H1 (cell line): ENCODE measurements around the gene CMSS1. TPM values are rescaled to one million over a fixed set of nuclear protein-coding genes. Genes with fewer than 3 reads are reported as not detected.

Experiments
- CTCF ChIA-PET: fragments of 300-600 bp; sonication (Branson Sonifier 250); formaldehyde crosslinking; loops from one replicate; lab custom pipeline; 2021; ENCODE audit not compliant: partially characterized antibody; lab: Charles Lee
- POLR2A ChIA-PET: fragments of 300-600 bp; sonication (Branson Sonifier 250); formaldehyde crosslinking; loops from one replicate; lab custom pipeline; 2021; ENCODE audit warnings: inconsistent platforms; ENCODE audit not compliant: partially characterized antibody; lab: Charles Lee
- DNase-seq, 2 experiments: peaks; one replicate each; pipeline versions ENCODE4 v3.0.0 to v3.0.0-alpha.2; 2010 to 2022; ENCODE audit warnings: low spot score in 2 of 2, low read depth in 1 of 2, mixed read lengths in 1 of 2
- FAIRE-seq: peaks from 2 replicates; lab custom pipeline; 2011; peaks lifted over from hg19 to GRCh38; lab: Jason Lieb, UNC
- H2AFZ ChIP-seq: 2 replicates; pipeline ENCODE4 v1.8.1; 2012; ENCODE audit warnings: low read length, inconsistent platforms
- H2AK5ac ChIP-seq: 2 replicates; pipeline ENCODE4 v1.6.1; 2013; ENCODE audit warnings: low read depth, low read length
- H2BK120ac ChIP-seq: replicated peaks from 2 replicates; pipeline ENCODE3; 2013; ENCODE audit warnings: low read depth, low read length, inconsistent platforms
- H2BK12ac ChIP-seq: 2 replicates; pipeline ENCODE4 v1.6.1; 2013; ENCODE audit warnings: low read depth, low read length
- H2BK15ac ChIP-seq: 2 replicates; pipeline ENCODE4 v1.6.1; 2013; ENCODE audit warnings: low read length
- H2BK20ac ChIP-seq: 2 replicates; pipeline ENCODE4 v1.6.1; 2013; ENCODE audit warnings: low read length
- H2BK5ac ChIP-seq: 2 replicates; pipeline ENCODE4 v1.6.1; 2013; ENCODE audit warnings: low read depth, low read length
- H3K14ac ChIP-seq: 2 replicates; pipeline ENCODE4 v1.6.1; 2013; ENCODE audit warnings: inconsistent platforms; ENCODE audit not compliant: insufficient read length
- H3K18ac ChIP-seq: 2 replicates; pipeline ENCODE4 v1.6.1; 2013; ENCODE audit warnings: low read length; ENCODE audit errors: extremely low read depth
- H3K23ac ChIP-seq: 2 replicates; pipeline ENCODE4 v1.6.1; 2013; ENCODE audit warnings: inconsistent platforms; ENCODE audit not compliant: insufficient read length
- H3K23me2 ChIP-seq: 2 replicates; pipeline ENCODE4 v1.6.1; 2013; ENCODE audit warnings: low read depth, low read length
- H3K27ac ChIP-seq: 2 replicates; pipeline ENCODE4 v1.6.1; 2011; ENCODE audit warnings: low read depth, low read length, inconsistent platforms
- H3K27me3 ChIP-seq, 4 experiments: replicated peaks in 1 of 4; 1 replicate in 1 of 4; 2 replicates in 3 of 4; pipeline versions ENCODE4 v1.6.1 to v1.8.1; 2011 to 2013; ENCODE audit warnings: low read length in 3 of 4, mild to moderate bottlenecking in 3 of 4, inconsistent platforms in 2 of 4, mixed read lengths in 2 of 4, moderate library complexity in 1 of 4; ENCODE audit not compliant: control insufficient read depth in 3 of 4, insufficient read depth in 3 of 4; ENCODE audit errors: extremely low read depth in 1 of 4
- H3K36me3 ChIP-seq, 4 experiments: 2 replicates each; pipeline versions ENCODE4 v1.6.1 to v1.8.1; 2011 to 2013; ENCODE audit warnings: mild to moderate bottlenecking in 4 of 4, low read length in 3 of 4, moderate library complexity in 2 of 4, control low read depth in 1 of 4, inconsistent platforms in 1 of 4; ENCODE audit not compliant: insufficient read depth in 4 of 4, control insufficient read depth in 2 of 4
- H3K4ac ChIP-seq: replicated peaks from 2 replicates; pipeline ENCODE3; 2013; ENCODE audit warnings: low read length, low read depth, mixed read lengths, inconsistent platforms; ENCODE audit not compliant: insufficient read length
- H3K4me1 ChIP-seq, 4 experiments: replicated peaks in 1 of 4; 1 replicate in 1 of 4; 2 replicates in 3 of 4; pipeline versions ENCODE4 v1.6.1 to v1.8.1; 2011 to 2013; ENCODE audit warnings: low read length in 3 of 4, inconsistent platforms in 2 of 4, mixed read lengths in 1 of 4; ENCODE audit not compliant: insufficient read depth in 4 of 4, control insufficient read depth in 3 of 4
- H3K4me2 ChIP-seq, 2 experiments: 2 replicates each; pipeline versions ENCODE4 v1.6.1 to v1.8.1; 2011 to 2013; ENCODE audit warnings: low read depth in 2 of 2, low read length in 2 of 2, control low read depth in 1 of 2, inconsistent platforms in 1 of 2, mild to moderate bottlenecking in 1 of 2; ENCODE audit not compliant: insufficient read depth in 1 of 2
- H3K4me3 ChIP-seq, 4 experiments: fragments of 200-600, 300-600 bp in 1 of 4; sonication (generic), shearing (Covaris generic), sonication (Bioruptor Twin) in 1 of 4; 2 replicates each; pipeline versions ENCODE4 v1.5.1 to v1.8.1; 2011 to 2016; ENCODE audit warnings: low read length in 4 of 4, low read depth in 3 of 4, control low read depth in 2 of 4, inconsistent platforms in 2 of 4, mild to moderate bottlenecking in 2 of 4, mixed read lengths in 1 of 4, moderate library complexity in 1 of 4; ENCODE audit not compliant: insufficient read depth in 2 of 4; ENCODE audit errors: extremely low read depth in 1 of 4
- H3K56ac ChIP-seq: replicated peaks from 2 replicates; pipeline ENCODE3; 2013; ENCODE audit warnings: low read depth, mild to moderate bottlenecking, mixed read lengths, low read length, inconsistent platforms; ENCODE audit not compliant: insufficient read length
- H3K79me1 ChIP-seq: 2 replicates; pipeline ENCODE4 v1.6.1; 2013; ENCODE audit warnings: low read depth, low read length, control low read depth
- H3K79me2 ChIP-seq, 2 experiments: 2 replicates each; pipeline versions ENCODE4 v1.6.1 to v1.8.1; 2012 to 2013; ENCODE audit warnings: low read length in 2 of 2, mild to moderate bottlenecking in 2 of 2, inconsistent platforms in 1 of 2; ENCODE audit not compliant: insufficient read depth in 2 of 2, control insufficient read depth in 1 of 2
- H3K9ac ChIP-seq, 4 experiments: replicated peaks in 1 of 4; 1 replicate in 1 of 4; 2 replicates in 3 of 4; pipeline versions ENCODE4 v1.6.1 to v1.8.1; 2011 to 2013; ENCODE audit warnings: low read depth in 3 of 4, low read length in 3 of 4, control low read depth in 2 of 4, mild to moderate bottlenecking in 2 of 4, moderate library complexity in 2 of 4, inconsistent platforms in 1 of 4; ENCODE audit errors: extremely low read depth in 1 of 4
- H3K9me3 ChIP-seq, 2 experiments: 2 replicates each; pipeline versions ENCODE4 v1.6.1 to v1.8.1; 2012 to 2013; ENCODE audit warnings: mild to moderate bottlenecking in 2 of 2, moderate library complexity in 2 of 2, control low read depth in 1 of 2, inconsistent platforms in 1 of 2, low read depth in 1 of 2, low read length in 1 of 2, mixed read lengths in 1 of 2; ENCODE audit not compliant: insufficient read depth in 2 of 2
- H4K20me1 ChIP-seq, 2 experiments: replicated peaks in 1 of 2; 2 replicates each; pipeline versions ENCODE3 to v1.8.1; 2011 to 2013; ENCODE audit warnings: inconsistent platforms in 2 of 2, low read length in 2 of 2, mild to moderate bottlenecking in 1 of 2; ENCODE audit not compliant: insufficient read depth in 2 of 2, control insufficient read depth in 1 of 2
- H4K5ac ChIP-seq: 2 replicates; pipeline ENCODE4 v1.6.1; 2013; ENCODE audit warnings: low read length, low read depth, mixed read lengths, inconsistent platforms; ENCODE audit not compliant: insufficient read length
- H4K8ac ChIP-seq: 2 replicates; pipeline ENCODE4 v1.8.0; 2013; ENCODE audit warnings: mild to moderate bottlenecking, moderate library complexity, low read length, inconsistent platforms; ENCODE audit not compliant: insufficient read depth; ENCODE audit errors: extremely low read depth
- H4K91ac ChIP-seq: replicated peaks from 2 replicates; pipeline ENCODE3; 2013; ENCODE audit warnings: low read length, mixed read lengths, inconsistent platforms; ENCODE audit not compliant: insufficient read length
- EP300 ChIP-seq, 2 experiments: IDR thresholded peaks; 1 replicate in 1 of 2; 2 replicates in 1 of 2; pipeline ENCODE4 v1.6.1; 2011 to 2012; ENCODE audit warnings: low read depth in 2 of 2, low read length in 2 of 2, mild to moderate bottlenecking in 2 of 2, borderline replicate concordance in 1 of 2, inconsistent platforms in 1 of 2, moderate library complexity in 1 of 2
- WGBS, 2 experiments: shearing (Covaris generic) in 1 of 2; methylation state at CpG; one replicate each; pipeline versions ENCODE4 v1.1.6 to v1.1.7; 2013 to 2015; ENCODE audit warnings: low lambda C conversion rate in 2 of 2, mixed read lengths in 2 of 2, inconsistent platforms in 1 of 2, low coverage in 1 of 2, missing lambda C conversion rate in 1 of 2; ENCODE audit not compliant: insufficient replicate concordance in 2 of 2, insufficient coverage in 1 of 2, insufficient read length in 1 of 2; ENCODE audit errors: extremely low coverage in 1 of 2, missing lambda C conversion rate in 1 of 2; 5-methylcytosine and 5-hydroxymethylcytosine counted together
- polyA plus RNA-seq, 7 experiments: library from polyadenylated mRNA; depleted of rRNA in 3 of 7; stranded (reverse) in 5 of 7; unstranded in 2 of 7; fragments of >200 nt in 5 of 7; fragments of 200-250 nt in 2 of 7; gene quantifications; 1 replicate in 5 of 7; 2 replicates in 1 of 7; 4 replicates in 1 of 7; pipeline versions ENCODE4 v1.2.1 to v1.2.3, GENCODE V29; 2011 to 2013; ENCODE audit warnings: missing spikeins in 2 of 7, mixed read lengths in 2 of 7
- total RNA-seq: library from RNA; stranded (reverse); fragmentation: NEBNext Ultra II Directional; extraction: Animal tissue kit (Norgen Biotek cat#: 25700); gene quantifications from 2 replicates; pipeline ENCODE4 v1.2.1, GENCODE V29; 2021

The CMSS1 gene
- total and polyA plus RNA-seq, 2 of the 8 experiments (the other 6 are each of a cell fraction or from before 2014, with no cell fraction given): 15.2 to 75.1 TPM

DNA sequence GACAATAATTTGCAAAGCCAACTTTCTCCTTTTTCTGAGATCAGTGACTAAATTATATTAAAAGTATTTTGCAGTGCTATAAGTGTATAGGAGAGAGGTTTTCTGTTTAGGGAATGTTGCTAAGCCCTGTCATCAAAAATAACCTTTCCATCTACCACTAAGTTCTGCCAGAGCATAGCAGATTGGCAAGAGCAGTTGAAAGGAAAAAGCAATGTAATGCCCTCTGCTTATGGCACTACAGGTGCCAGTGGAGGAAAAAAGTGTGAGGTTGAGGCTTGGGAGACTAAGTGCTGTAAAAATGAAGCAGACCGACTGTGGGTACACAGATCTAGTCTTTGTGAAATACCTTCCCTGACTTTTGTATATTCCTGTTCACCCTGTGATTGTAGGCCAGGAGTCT is 285.1 kb downstream of the CMSS1 start:
- H3K27ac ChIP-seq: no peak overlapping the region
- TF ChIP-seq EP300 (IDR thresholded peaks at IDR 0.05; ENCODE audit: borderline replicate concordance in 1 of 2, low read depth in 2 of 2, low read length in 2 of 2): no peak
- TF ChIP-seq, all 59 proteins: peak for 0
- Histone ChIP-seq H3K4me1 (peaks cover 0 to 2% (median 0%) of the 10 kb centered on the region in 4 experiments; a peak in 1 of 7 replicates), H3K4me3 (no peak overlapping the region), H4K5ac (no peak overlapping the region), H3K79me1 (no peaks in the 10 kb centered on the region), H2AFZ (no peak overlapping the region), H2BK120ac (no peak overlapping the region), H3K56ac (no peak overlapping the region), H3K18ac (no peak overlapping the region), H4K91ac (no peak overlapping the region), H2BK5ac (no peak overlapping the region), H4K8ac (no peak overlapping the region), H3K9me3 (no peaks in the 10 kb centered on the region), H2BK15ac (no peak overlapping the region), H3K4ac (no peak overlapping the region), H4K20me1 (no peaks in the 10 kb centered on the region), H2BK20ac (no peak overlapping the region), H3K23ac (no peak overlapping the region), H3K23me2 (no peaks in the 10 kb centered on the region; the same call in 1 of the 2 replicates), H3K36me3 (no peaks in the 10 kb centered on the region), H3K79me2 (no peaks in the 10 kb centered on the region), H2BK12ac (no peak overlapping the region), H2AK5ac (no peak overlapping the region; the same call in 1 of the 2 replicates), H3K4me2 (no peak overlapping the region), H3K27me3 (no peaks in the 10 kb centered on the region), H3K14ac (no peak overlapping the region), H3K9ac (no peak overlapping the region)
- WGBS, 2 experiments: 100% methylated on average over 1 of the region's 1 CpG; no CpG with 5 or more reads in 1 of the 2 experiments
- CTCF ChIA-PET: no interaction called here
- no peak for DNase-seq
- FAIRE-seq: no peak
- POLR2A ChIA-PET: interaction anchor here (0.8 to 1.0 kb wide), 2 partner anchors 11 to 166 kb away, joined by 3 to 4 read pairs; partner anchors contain the start of gene FILIP1L
